Caco-2 (cell line): ENCODE results near the gene RPS25. TPM values are rescaled to one million over a fixed set of nuclear protein-coding genes. Genes with fewer than 3 reads are reported as not detected.

ENCODE experiments used
- BruUV-seq: library from RNA; stranded (reverse); fragments of 400-500 nt; replicated peaks from 2 replicates; lab custom pipeline; 2021; lab: Mats Ljungman, UMichigan
- CTCF ChIA-PET: fragments of 300-600 bp; sonication (Branson Sonifier 250); formaldehyde crosslinking; loops from one replicate; lab custom pipeline; 2022; ENCODE audit warnings: antibody characterized with exemption; lab: Charles Lee
- POLR2A ChIA-PET: fragments of 300-600 bp; sonication (Branson Sonifier 250); formaldehyde crosslinking; loops from one replicate; lab custom pipeline; 2022; ENCODE audit warnings: antibody characterized with exemption; lab: Charles Lee
- DNase-seq, 2 experiments: peaks; one replicate each; pipeline versions ENCODE4 v3.0.0 to v3.0.0-alpha.2; 2020 to 2022
- H3K27me3 ChIP-seq: replicated peaks from 2 replicates; pipeline ENCODE4 v1.6.0; 2011; ENCODE audit warnings: low read length; ENCODE audit not compliant: control insufficient read depth, insufficient read depth
- H3K36me3 ChIP-seq: 2 replicates; pipeline ENCODE4 v1.5.1; 2011; ENCODE audit warnings: low read length; ENCODE audit not compliant: control insufficient read depth, insufficient read depth
- H3K4me1 ChIP-seq: fragments of 250-450 bp; sonication (Bioruptor Pico); 2 replicates; pipeline ENCODE4 v1.5.1; 2020; ENCODE audit warnings: mild to moderate bottlenecking
- H3K4me3 ChIP-seq: 2 replicates; pipeline ENCODE4 v1.5.1; 2011; ENCODE audit warnings: low read depth, mild to moderate bottlenecking, control low read depth, low read length
- H3K9me3 ChIP-seq: fragments of 250-450 bp; sonication (Bioruptor Pico); 2 replicates; pipeline ENCODE4 v1.5.1; 2020; ENCODE audit warnings: mild to moderate bottlenecking, moderate library complexity
- H3K27ac Mint-ChIP-seq: one replicate; pipeline ENCODE4 v1.8.0; 2022; ENCODE audit warnings: mixed read lengths; ENCODE audit not compliant: unreplicated experiment
- H3K27me3 Mint-ChIP-seq: one replicate; pipeline ENCODE4 v1.8.0; 2022; ENCODE audit warnings: mixed read lengths; ENCODE audit not compliant: insufficient read depth, unreplicated experiment
- H3K36me3 Mint-ChIP-seq: one replicate; pipeline ENCODE4 v1.8.0; 2022; ENCODE audit warnings: mild to moderate bottlenecking, mixed read lengths; ENCODE audit not compliant: insufficient read depth, unreplicated experiment
- H3K4me1 Mint-ChIP-seq: one replicate; pipeline ENCODE4 v1.8.0; 2022; ENCODE audit warnings: low read depth, mixed read lengths; ENCODE audit not compliant: unreplicated experiment
- H3K4me3 Mint-ChIP-seq: one replicate; pipeline ENCODE4 v1.8.0; 2022; ENCODE audit warnings: mild to moderate bottlenecking, moderate library complexity, mixed read lengths; ENCODE audit not compliant: unreplicated experiment
- H3K9me3 Mint-ChIP-seq: one replicate; pipeline ENCODE4 v1.8.0; 2022; ENCODE audit warnings: mixed read lengths; ENCODE audit not compliant: unreplicated experiment
- CTCF ChIP-seq, 2 experiments: fragments of 200-600 bp in 1 of 2; IDR thresholded peaks; 1 replicate in 1 of 2; 2 replicates in 1 of 2; pipeline versions ENCODE4 v1.5.1 to v1.8.0; 2011 to 2022; ENCODE audit warnings: antibody characterized with exemption in 1 of 2, control low read depth in 1 of 2, inconsistent platforms in 1 of 2, low read depth in 1 of 2, low read length in 1 of 2, mild to moderate bottlenecking in 1 of 2, moderate library complexity in 1 of 2; ENCODE audit not compliant: insufficient read depth in 1 of 2, severe bottlenecking in 1 of 2, unreplicated experiment in 1 of 2
- intact Hi-C: fragments of 100-400 bp; cut with micrococcal nuclease; formaldehyde crosslinking; loops from one replicate; pipeline ENCODE4 v1.10.0; 2022; ENCODE audit not compliant: unreplicated experiment
- total RNA-seq: library from RNA; stranded (reverse); gene quantifications from 2 replicates; pipeline ENCODE4 v1.2.3, GENCODE V29; 2022

RPS25 gene
- total RNA-seq, 1 experiment from 2014 or later = 1,811 TPM

DNA sequence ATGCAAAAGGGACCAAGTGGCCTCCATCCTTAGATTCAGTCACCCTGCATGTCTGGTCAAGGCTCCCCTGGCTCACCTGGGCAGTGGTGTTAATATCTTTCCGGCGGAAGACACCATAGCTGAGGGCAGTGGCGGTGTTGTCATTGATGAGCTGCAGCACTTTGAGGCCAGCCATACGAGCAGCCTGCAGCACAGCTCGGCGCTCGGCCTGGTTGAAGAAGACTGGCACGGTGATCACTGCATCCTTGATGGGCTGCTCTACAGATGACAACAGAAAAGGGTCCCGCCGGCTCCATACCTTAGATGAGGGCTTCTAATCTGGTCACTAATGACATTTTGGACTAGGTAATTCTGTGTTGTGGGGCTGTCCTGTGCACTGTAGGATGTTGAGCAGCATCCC is 36.3 kb upstream of the RPS25 start:
- H3K27me3 ChIP-seq = no peaks in the 10 kb centered on the region
- H3K36me3 ChIP-seq = peaks cover 15% of the 10 kb centered on the region
- Mint-ChIP-seq H3K4me1 (peaks cover 20% of the 10 kb centered on the region), H3K4me3 (peak overlapping the region; percentile 26), H3K27me3 (no peaks in the 10 kb centered on the region), H3K9me3 (no peaks in the 10 kb centered on the region), H3K36me3 (peaks cover 80% of the 10 kb centered on the region), H3K27ac (no peak overlapping the region)
- H3K4me1 ChIP-seq = peaks cover 10% of the 10 kb centered on the region
- no peak for TF ChIP-seq CTCF (IDR thresholded peaks at IDR 0.05; ENCODE audit: insufficient read depth in 1 of 2, low read depth in 1 of 2, low read length in 1 of 2, severe bottlenecking in 1 of 2, unreplicated experiment in 1 of 2)
- no TSS peak for BruUV-seq
- DNase-seq = no peak
- no peak overlapping the region for H3K4me3 ChIP-seq
- no peaks in the 10 kb centered on the region for H3K9me3 ChIP-seq
- ChIA-PET POLR2A (no interaction called here), CTCF (interaction anchor here (1.3 kb wide), 1 partner anchor 31 kb away, joined by 3 read pairs; the partner anchor contains the start of gene HMBS)
- intact Hi-C loops = no loop called here

GRCh38 chr11:119052163-119052814 is 34.1 kb upstream of the RPS25 start:
- ChIA-PET POLR2A (no interaction called here), CTCF (interaction anchor here (1.2 kb wide), 1 partner anchor 15 kb away, joined by 3 read pairs; the partner anchor contains the start of gene VPS11)
- no peak overlapping the region for H3K4me3 Mint-ChIP-seq
- no peaks in the 10 kb centered on the region for H3K9me3 Mint-ChIP-seq
- H3K27me3 Mint-ChIP-seq = no peaks in the 10 kb centered on the region
- Histone ChIP-seq H3K4me1 (peaks cover 5% of the 10 kb centered on the region; the same call in 1 of the 2 replicates), H3K27me3 (no peaks in the 10 kb centered on the region), H3K9me3 (no peaks in the 10 kb centered on the region), H3K4me3 (no peak overlapping the region), H3K36me3 (peaks cover 24% of the 10 kb centered on the region)
- H3K27ac Mint-ChIP-seq = no peak overlapping the region
- BruUV-seq = no TSS peak
- H3K4me1 Mint-ChIP-seq = peaks cover 8% of the 10 kb centered on the region
- intact Hi-C loops = no loop called here
- no peak for DNase-seq
- no peak for TF ChIP-seq CTCF (IDR thresholded peaks at IDR 0.05; ENCODE audit: insufficient read depth in 1 of 2, low read depth in 1 of 2, low read length in 1 of 2, severe bottlenecking in 1 of 2, unreplicated experiment in 1 of 2)
- peaks cover 98% of the 10 kb centered on the region for H3K36me3 Mint-ChIP-seq

GRCh38 chr11:119051440-119052162 is 33.5 kb upstream of the RPS25 start:
- peaks cover 8% of the 10 kb centered on the region for H3K4me1 Mint-ChIP-seq
- H3K36me3 Mint-ChIP-seq = peaks cover 98% of the 10 kb centered on the region
- no peaks in the 10 kb centered on the region for H3K27me3 ChIP-seq
- peaks cover 5% of the 10 kb centered on the region; the same call in 1 of the 2 replicates for H3K4me1 ChIP-seq
- POLR2A ChIA-PET = interaction anchor here (0.6 to 1.2 kb wide), 2 partner anchors 16 to 193 kb away, joined by 4 to 13 read pairs; partner anchors contain the start of gene VPS11
- no peak for DNase-seq
- no peak overlapping the region for H3K4me3 ChIP-seq
- H3K4me3 Mint-ChIP-seq = no peak overlapping the region
- H3K36me3 ChIP-seq = peaks cover 26% of the 10 kb centered on the region
- H3K9me3 ChIP-seq = no peaks in the 10 kb centered on the region
- intact Hi-C loops = no loop called here
- TF ChIP-seq CTCF (IDR thresholded peaks at IDR 0.05; ENCODE audit: insufficient read depth in 1 of 2, low read depth in 1 of 2, low read length in 1 of 2, severe bottlenecking in 1 of 2, unreplicated experiment in 1 of 2) = no peak
- H3K9me3 Mint-ChIP-seq = no peaks in the 10 kb centered on the region
- CTCF ChIA-PET = interaction anchor here (1.2 kb wide), 1 partner anchor 16 kb away, joined by 3 read pairs; the partner anchor contains the start of gene VPS11
- no peak overlapping the region for H3K27ac Mint-ChIP-seq
- TSS peak; percentile 5 for BruUV-seq
- H3K27me3 Mint-ChIP-seq = no peaks in the 10 kb centered on the region
